Measurements from ENCODE around the gene CCDC63.

GRCh38 chr12:110941391-110941790 is 94.6 kb downstream of the CCDC63 start:
- TF ChIP-seq CTCF (IDR thresholded peaks at IDR 0.05 in 2 of 3, conservative IDR thresholded peaks at IDR 0.05 in 1 of 3; ENCODE audit: insufficient read depth in 2 of 3, low read depth in 1 of 3, low read length in 3 of 3) (no peak), RFX7 (CRISPR knock-in tag; IDR thresholded peaks at IDR 0.05) (no peak), PREB (CRISPR knock-in tag; IDR thresholded peaks at IDR 0.05) (no peak), NFYB (IDR thresholded peaks at IDR 0.05; ENCODE audit: extremely low read depth, insufficient read length) (no peak), MBD2 (IDR thresholded peaks at IDR 0.05; ENCODE audit: borderline replicate concordance, low read depth) (no peak), NCOA1 (IDR thresholded peaks at IDR 0.05; ENCODE audit: low read depth) (no peak), KHSRP (IDR thresholded peaks at IDR 0.05) (no peak), ZBTB2 (IDR thresholded peaks at IDR 0.05) (no peak), ZNF212 (CRISPR knock-in tag; IDR thresholded peaks at IDR 0.05) (no peak), PRPF4 (IDR thresholded peaks at IDR 0.05; ENCODE audit: insufficient read depth, low read depth, low read length, poor library complexity, severe bottlenecking) (no peak)

Measured in K562 (cell line).